WTC11 (cell line): ENCODE results near the gene SEZ6. TPM values are rescaled to one million over a fixed set of nuclear protein-coding genes. Genes with fewer than 3 reads are reported as not detected.

Experiments used
- ATAC-seq: fragments of 200-7000 bp; cut with Tn5 transposase; 2 replicates; pipeline ENCODE4 v1.10.0; 2021; ENCODE audit warnings: mild to moderate bottlenecking, moderate library complexity
- CTCF ChIA-PET: fragments of 300-600 bp; sonication (Branson Sonifier 250); formaldehyde crosslinking; loops from one replicate; lab custom pipeline; 2021; ENCODE audit warnings: antibody characterized with exemption; lab: Charles Lee
- POLR2A ChIA-PET: fragments of 350-600 bp; sonication (Branson Sonifier 250); formaldehyde crosslinking; loops from one replicate; lab custom pipeline; 2021; ENCODE audit warnings: antibody characterized with exemption; lab: Charles Lee
- DNase-seq: peaks from one replicate; pipeline ENCODE4 v3.0.0; 2021; ENCODE audit warnings: low spot score
- H3K27ac Mint-ChIP-seq: 2 replicates; pipeline ENCODE4 v1.8.0; 2021; ENCODE audit warnings: mixed read lengths
- H3K27me3 Mint-ChIP-seq: 2 replicates; pipeline ENCODE4 v1.8.0; 2021; ENCODE audit warnings: low read depth, mild to moderate bottlenecking, moderate library complexity, mixed read lengths
- H3K36me3 Mint-ChIP-seq: 2 replicates; pipeline ENCODE4 v1.8.0; 2021; ENCODE audit warnings: mixed read lengths
- H3K4me1 Mint-ChIP-seq: 2 replicates; pipeline ENCODE4 v1.8.0; 2022; ENCODE audit warnings: mixed read lengths
- H3K4me3 Mint-ChIP-seq: 2 replicates; pipeline ENCODE4 v1.8.0; 2021; ENCODE audit warnings: mild to moderate bottlenecking, moderate library complexity, mixed read lengths
- H3K9me3 Mint-ChIP-seq: 2 replicates; pipeline ENCODE4 v1.8.0; 2021; ENCODE audit warnings: mixed read lengths
- AFF4 ChIP-seq: sonication (generic); formaldehyde crosslinking; IDR thresholded peaks from 2 replicates; pipeline ENCODE4 v1.8.1; 2023; ENCODE audit warnings: mild to moderate bottlenecking, missing genetic modification reagents, borderline replicate concordance
- ERG ChIP-seq: fragments of 250-450 bp; sonication (Bioruptor Pico); IDR thresholded peaks from 2 replicates; pipeline ENCODE4 v1.8.0; 2021; ENCODE audit warnings: mild to moderate bottlenecking
- GABPB1 ChIP-seq: sonication (generic); formaldehyde crosslinking; IDR thresholded peaks from 2 replicates; pipeline ENCODE4 v1.8.1; 2023; ENCODE audit warnings: mild to moderate bottlenecking, missing genetic modification reagents
- GRHL2 ChIP-seq: fragments of 250-450 bp; sonication (Bioruptor Pico); IDR thresholded peaks from 2 replicates; pipeline ENCODE4 v1.8.0; 2022; ENCODE audit warnings: mild to moderate bottlenecking, moderate library complexity; ENCODE audit not compliant: insufficient replicate concordance, severe bottlenecking
- JUN ChIP-seq: sonication (generic); formaldehyde crosslinking; IDR thresholded peaks from 2 replicates; pipeline ENCODE4 v1.8.0; 2023; ENCODE audit warnings: mild to moderate bottlenecking, missing genetic modification reagents
- NFATC4 ChIP-seq: fragments of 250-450 bp; sonication (Bioruptor Pico); IDR thresholded peaks from 2 replicates; pipeline ENCODE4 v1.9.0; 2021; ENCODE audit warnings: mild to moderate bottlenecking
- NFE2L1 ChIP-seq: sonication (generic); formaldehyde crosslinking; IDR thresholded peaks from 2 replicates; pipeline ENCODE4 v1.8.1; 2023; ENCODE audit warnings: missing genetic modification reagents
- NR2C2 ChIP-seq: sonication (generic); formaldehyde crosslinking; IDR thresholded peaks from 2 replicates; pipeline ENCODE4 v1.8.0; 2022; ENCODE audit warnings: mild to moderate bottlenecking, missing genetic modification reagents
- PRRX2 ChIP-seq: fragments of 250-450 bp; sonication (Bioruptor Pico); IDR thresholded peaks from 2 replicates; pipeline ENCODE4 v1.8.0; 2021; ENCODE audit warnings: mild to moderate bottlenecking
- TP53 ChIP-seq: sonication (generic); formaldehyde crosslinking; IDR thresholded peaks from 2 replicates; pipeline ENCODE4 v1.8.1; 2023; ENCODE audit warnings: mild to moderate bottlenecking, missing genetic modification reagents
- ZBTB21 ChIP-seq: sonication (generic); formaldehyde crosslinking; IDR thresholded peaks from 2 replicates; pipeline ENCODE4 v1.8.1; 2023; ENCODE audit warnings: mild to moderate bottlenecking, missing genetic modification reagents, borderline replicate concordance
- total RNA-seq: library from RNA; stranded (reverse); gene quantifications from 3 replicates; pipeline ENCODE4 v1.2.3, GENCODE V29; 2021
- TF ChIP-seq, protein P1 (sequence below): fragments of 250-450 bp; sonication (Bioruptor Pico); IDR thresholded peaks from 2 replicates; pipeline ENCODE4 v1.9.0; 2021; ENCODE audit warnings: mild to moderate bottlenecking
- TF ChIP-seq, protein P2 (sequence below): sonication (generic); formaldehyde crosslinking; conservative IDR thresholded peaks from 2 replicates; pipeline ENCODE4 v1.8.1; 2023; ENCODE audit warnings: mild to moderate bottlenecking, low read depth, missing genetic modification reagents, moderate library complexity
- TF ChIP-seq, protein P3 (sequence below): fragments of 250-450 bp; sonication (Bioruptor Pico); IDR thresholded peaks from 2 replicates; pipeline ENCODE4 v1.9.0; 2021; ENCODE audit warnings: mild to moderate bottlenecking
- TF ChIP-seq, protein P4 (sequence below): sonication (generic); formaldehyde crosslinking; IDR thresholded peaks from 2 replicates; pipeline ENCODE4 v1.8.0; 2022; ENCODE audit warnings: missing genetic modification reagents

The SEZ6 gene
- total RNA-seq, 1 experiment from 2014 or later, result 3.0 TPM

DNA sequence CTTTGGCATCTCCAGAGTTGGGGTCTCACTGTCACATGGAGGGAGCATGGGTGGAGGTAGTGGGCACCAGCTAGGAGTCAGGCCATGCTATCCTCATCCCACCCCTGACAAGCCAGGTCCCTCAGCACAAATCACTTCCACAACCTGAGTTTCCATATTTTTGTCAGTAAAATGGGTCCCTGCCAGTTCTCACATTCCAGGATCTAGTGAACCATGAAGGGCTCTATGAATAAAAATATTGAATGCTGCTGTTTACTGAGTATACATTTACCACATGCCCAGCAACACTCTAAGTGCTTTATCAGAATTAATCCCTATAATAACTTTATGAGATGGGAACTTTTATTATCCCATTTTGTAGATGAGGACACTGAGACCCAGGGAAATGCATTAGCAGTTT lies 16.8 kb downstream of the SEZ6 start:
- CTCF ChIA-PET, result interaction anchor here (4.6 kb wide), 1 partner anchor 102 kb away, joined by 20 read pairs; no protein-coding TSS in a partner anchor
- POLR2A ChIA-PET, result no interaction called here
- no peak overlapping the region for H3K27ac Mint-ChIP-seq
- H3K36me3 Mint-ChIP-seq, result no peaks in the 10 kb centered on the region
- H3K4me3 Mint-ChIP-seq, result no peak overlapping the region
- ATAC-seq (no peak), DNase-seq (no peak)
- TF ChIP-seq, protein P1, sequence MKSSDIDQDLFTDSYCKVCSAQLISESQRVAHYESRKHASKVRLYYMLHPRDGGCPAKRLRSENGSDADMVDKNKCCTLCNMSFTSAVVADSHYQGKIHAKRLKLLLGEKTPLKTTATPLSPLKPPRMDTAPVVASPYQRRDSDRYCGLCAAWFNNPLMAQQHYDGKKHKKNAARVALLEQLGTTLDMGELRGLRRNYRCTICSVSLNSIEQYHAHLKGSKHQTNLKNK (CRISPR knock-in tag), result no peak
- TF ChIP-seq NFATC4 (no peak), JUN (CRISPR knock-in tag) (no peak), NFE2L1 (CRISPR knock-in tag) (no peak), AFF4 (CRISPR knock-in tag) (no peak), GRHL2 (CRISPR knock-in tag) (no peak), GABPB1 (CRISPR knock-in tag) (no peak)
- TF ChIP-seq, protein P2, sequence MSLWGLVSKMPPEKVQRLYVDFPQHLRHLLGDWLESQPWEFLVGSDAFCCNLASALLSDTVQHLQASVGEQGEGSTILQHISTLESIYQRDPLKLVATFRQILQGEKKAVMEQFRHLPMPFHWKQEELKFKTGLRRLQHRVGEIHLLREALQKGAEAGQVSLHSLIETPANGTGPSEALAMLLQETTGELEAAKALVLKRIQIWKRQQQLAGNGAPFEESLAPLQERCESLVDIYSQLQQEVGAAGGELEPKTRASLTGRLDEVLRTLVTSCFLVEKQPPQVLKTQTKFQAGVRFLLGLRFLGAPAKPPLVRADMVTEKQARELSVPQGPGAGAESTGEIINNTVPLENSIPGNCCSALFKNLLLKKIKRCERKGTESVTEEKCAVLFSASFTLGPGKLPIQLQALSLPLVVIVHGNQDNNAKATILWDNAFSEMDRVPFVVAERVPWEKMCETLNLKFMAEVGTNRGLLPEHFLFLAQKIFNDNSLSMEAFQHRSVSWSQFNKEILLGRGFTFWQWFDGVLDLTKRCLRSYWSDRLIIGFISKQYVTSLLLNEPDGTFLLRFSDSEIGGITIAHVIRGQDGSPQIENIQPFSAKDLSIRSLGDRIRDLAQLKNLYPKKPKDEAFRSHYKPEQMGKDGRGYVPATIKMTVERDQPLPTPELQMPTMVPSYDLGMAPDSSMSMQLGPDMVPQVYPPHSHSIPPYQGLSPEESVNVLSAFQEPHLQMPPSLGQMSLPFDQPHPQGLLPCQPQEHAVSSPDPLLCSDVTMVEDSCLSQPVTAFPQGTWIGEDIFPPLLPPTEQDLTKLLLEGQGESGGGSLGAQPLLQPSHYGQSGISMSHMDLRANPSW, result no peak
- TF ChIP-seq, protein P3, sequence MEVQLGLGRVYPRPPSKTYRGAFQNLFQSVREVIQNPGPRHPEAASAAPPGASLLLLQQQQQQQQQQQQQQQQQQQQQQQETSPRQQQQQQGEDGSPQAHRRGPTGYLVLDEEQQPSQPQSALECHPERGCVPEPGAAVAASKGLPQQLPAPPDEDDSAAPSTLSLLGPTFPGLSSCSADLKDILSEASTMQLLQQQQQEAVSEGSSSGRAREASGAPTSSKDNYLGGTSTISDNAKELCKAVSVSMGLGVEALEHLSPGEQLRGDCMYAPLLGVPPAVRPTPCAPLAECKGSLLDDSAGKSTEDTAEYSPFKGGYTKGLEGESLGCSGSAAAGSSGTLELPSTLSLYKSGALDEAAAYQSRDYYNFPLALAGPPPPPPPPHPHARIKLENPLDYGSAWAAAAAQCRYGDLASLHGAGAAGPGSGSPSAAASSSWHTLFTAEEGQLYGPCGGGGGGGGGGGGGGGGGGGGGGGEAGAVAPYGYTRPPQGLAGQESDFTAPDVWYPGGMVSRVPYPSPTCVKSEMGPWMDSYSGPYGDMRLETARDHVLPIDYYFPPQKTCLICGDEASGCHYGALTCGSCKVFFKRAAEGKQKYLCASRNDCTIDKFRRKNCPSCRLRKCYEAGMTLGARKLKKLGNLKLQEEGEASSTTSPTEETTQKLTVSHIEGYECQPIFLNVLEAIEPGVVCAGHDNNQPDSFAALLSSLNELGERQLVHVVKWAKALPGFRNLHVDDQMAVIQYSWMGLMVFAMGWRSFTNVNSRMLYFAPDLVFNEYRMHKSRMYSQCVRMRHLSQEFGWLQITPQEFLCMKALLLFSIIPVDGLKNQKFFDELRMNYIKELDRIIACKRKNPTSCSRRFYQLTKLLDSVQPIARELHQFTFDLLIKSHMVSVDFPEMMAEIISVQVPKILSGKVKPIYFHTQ (CRISPR knock-in tag), result no peak
- no peaks in the 10 kb centered on the region for H3K9me3 Mint-ChIP-seq
- H3K27me3 Mint-ChIP-seq, result peaks cover 35% of the 10 kb centered on the region
- H3K4me1 Mint-ChIP-seq, result peaks cover 24% of the 10 kb centered on the region

DNA sequence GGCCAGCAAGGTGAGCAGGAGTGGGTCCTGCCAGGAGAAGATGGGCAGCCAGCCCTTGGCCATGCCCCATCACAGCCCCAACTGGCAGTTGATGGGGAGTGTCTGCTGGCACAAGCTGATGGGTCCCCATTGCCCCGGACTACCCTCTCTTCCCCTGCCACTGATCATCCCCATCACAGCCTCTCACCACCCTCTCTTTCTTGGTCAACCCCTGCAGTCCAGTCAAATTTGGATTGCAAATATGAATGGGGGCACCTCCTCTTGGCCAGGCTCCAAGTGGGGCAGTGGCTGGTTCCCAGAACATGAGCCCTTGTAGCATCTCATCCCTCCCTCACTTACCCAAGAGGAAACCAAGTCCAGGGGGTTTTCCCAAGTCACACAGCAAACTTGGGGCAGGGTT lies 17.4 kb downstream of the SEZ6 start:
- Mint-ChIP-seq H3K4me3 (no peak overlapping the region), H3K27me3 (peaks cover 40% of the 10 kb centered on the region), H3K27ac (no peak overlapping the region), H3K4me1 (peaks cover 27% of the 10 kb centered on the region), H3K9me3 (no peaks in the 10 kb centered on the region), H3K36me3 (no peaks in the 10 kb centered on the region)
- DNase-seq, result no peak
- ChIA-PET CTCF (interaction anchor here (4.6 kb wide), 1 partner anchor 103 kb away, joined by 20 read pairs; no protein-coding TSS in a partner anchor), POLR2A (no interaction called here)
- ATAC-seq, result no peak
- TF ChIP-seq ERG (CRISPR knock-in tag), result no peak
- no peak for TF ChIP-seq ZBTB21 (CRISPR knock-in tag)
- TF ChIP-seq PRRX2 (CRISPR knock-in tag), result no peak
- TF ChIP-seq, protein P3 (CRISPR knock-in tag), result no peak
- no peak for TF ChIP-seq NR2C2 (CRISPR knock-in tag)
- TF ChIP-seq, protein P4, sequence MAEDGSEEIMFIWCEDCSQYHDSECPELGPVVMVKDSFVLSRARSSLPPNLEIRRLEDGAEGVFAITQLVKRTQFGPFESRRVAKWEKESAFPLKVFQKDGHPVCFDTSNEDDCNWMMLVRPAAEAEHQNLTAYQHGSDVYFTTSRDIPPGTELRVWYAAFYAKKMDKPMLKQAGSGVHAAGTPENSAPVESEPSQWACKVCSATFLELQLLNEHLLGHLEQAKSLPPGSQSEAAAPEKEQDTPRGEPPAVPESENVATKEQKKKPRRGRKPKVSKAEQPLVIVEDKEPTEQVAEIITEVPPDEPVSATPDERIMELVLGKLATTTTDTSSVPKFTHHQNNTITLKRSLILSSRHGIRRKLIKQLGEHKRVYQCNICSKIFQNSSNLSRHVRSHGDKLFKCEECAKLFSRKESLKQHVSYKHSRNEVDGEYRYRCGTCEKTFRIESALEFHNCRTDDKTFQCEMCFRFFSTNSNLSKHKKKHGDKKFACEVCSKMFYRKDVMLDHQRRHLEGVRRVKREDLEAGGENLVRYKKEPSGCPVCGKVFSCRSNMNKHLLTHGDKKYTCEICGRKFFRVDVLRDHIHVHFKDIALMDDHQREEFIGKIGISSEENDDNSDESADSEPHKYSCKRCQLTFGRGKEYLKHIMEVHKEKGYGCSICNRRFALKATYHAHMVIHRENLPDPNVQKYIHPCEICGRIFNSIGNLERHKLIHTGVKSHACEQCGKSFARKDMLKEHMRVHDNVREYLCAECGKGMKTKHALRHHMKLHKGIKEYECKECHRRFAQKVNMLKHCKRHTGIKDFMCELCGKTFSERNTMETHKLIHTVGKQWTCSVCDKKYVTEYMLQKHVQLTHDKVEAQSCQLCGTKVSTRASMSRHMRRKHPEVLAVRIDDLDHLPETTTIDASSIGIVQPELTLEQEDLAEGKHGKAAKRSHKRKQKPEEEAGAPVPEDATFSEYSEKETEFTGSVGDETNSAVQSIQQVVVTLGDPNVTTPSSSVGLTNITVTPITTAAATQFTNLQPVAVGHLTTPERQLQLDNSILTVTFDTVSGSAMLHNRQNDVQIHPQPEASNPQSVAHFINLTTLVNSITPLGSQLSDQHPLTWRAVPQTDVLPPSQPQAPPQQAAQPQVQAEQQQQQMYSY (CRISPR knock-in tag), result no peak
- TF ChIP-seq TP53, result no peak
